Fibroblast of pulmonary artery (primary cell): ENCODE data around the gene PRDM2.
A peak's percentile ranks its signal among the peaks of the same experiment; 100 is the strongest.

ENCODE experiments used
- DNase-seq: peaks from one replicate; pipeline ENCODE4 v3.0.0-alpha.2; 2010; ENCODE audit warnings: low read depth
- H3K4me3 ChIP-seq: replicated peaks from 2 replicates; pipeline ENCODE4 v1.5.1; 2011; ENCODE audit warnings: low read depth, mild to moderate bottlenecking, control low read depth, low read length, moderate library complexity
- CTCF ChIP-seq: IDR thresholded peaks from 2 replicates; pipeline ENCODE4 v1.5.1; 2011; ENCODE audit warnings: mild to moderate bottlenecking, control low read depth, low read length, inconsistent platforms; ENCODE audit errors: missing control alignments

Gene PRDM2, protein sequence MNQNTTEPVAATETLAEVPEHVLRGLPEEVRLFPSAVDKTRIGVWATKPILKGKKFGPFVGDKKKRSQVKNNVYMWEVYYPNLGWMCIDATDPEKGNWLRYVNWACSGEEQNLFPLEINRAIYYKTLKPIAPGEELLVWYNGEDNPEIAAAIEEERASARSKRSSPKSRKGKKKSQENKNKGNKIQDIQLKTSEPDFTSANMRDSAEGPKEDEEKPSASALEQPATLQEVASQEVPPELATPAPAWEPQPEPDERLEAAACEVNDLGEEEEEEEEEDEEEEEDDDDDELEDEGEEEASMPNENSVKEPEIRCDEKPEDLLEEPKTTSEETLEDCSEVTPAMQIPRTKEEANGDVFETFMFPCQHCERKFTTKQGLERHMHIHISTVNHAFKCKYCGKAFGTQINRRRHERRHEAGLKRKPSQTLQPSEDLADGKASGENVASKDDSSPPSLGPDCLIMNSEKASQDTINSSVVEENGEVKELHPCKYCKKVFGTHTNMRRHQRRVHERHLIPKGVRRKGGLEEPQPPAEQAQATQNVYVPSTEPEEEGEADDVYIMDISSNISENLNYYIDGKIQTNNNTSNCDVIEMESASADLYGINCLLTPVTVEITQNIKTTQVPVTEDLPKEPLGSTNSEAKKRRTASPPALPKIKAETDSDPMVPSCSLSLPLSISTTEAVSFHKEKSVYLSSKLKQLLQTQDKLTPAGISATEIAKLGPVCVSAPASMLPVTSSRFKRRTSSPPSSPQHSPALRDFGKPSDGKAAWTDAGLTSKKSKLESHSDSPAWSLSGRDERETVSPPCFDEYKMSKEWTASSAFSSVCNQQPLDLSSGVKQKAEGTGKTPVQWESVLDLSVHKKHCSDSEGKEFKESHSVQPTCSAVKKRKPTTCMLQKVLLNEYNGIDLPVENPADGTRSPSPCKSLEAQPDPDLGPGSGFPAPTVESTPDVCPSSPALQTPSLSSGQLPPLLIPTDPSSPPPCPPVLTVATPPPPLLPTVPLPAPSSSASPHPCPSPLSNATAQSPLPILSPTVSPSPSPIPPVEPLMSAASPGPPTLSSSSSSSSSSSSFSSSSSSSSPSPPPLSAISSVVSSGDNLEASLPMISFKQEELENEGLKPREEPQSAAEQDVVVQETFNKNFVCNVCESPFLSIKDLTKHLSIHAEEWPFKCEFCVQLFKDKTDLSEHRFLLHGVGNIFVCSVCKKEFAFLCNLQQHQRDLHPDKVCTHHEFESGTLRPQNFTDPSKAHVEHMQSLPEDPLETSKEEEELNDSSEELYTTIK (N-terminal part only)

GRCh38 chr1:13699936-13700520 is at the start of gene PRDM2:
Gene PRDM2, plus strand, starts transcription at chr1:13700188. Its CDS starts 15,418 bp downstream, at chr1:13715606.
- no peak for TF ChIP-seq CTCF
- DNase-seq = peak; percentile 44
- peak within 1 kb of the TSS; percentile 69 for H3K4me3 ChIP-seq

- no peak overlapping the region for H3K4me3 ChIP-seq
- no peak for TF ChIP-seq CTCF
- DNase-seq = peak; percentile 69
Measured at GRCh38 chr1:13651279-13651678, 48.7 kb upstream of the PRDM2 start.

DNA sequence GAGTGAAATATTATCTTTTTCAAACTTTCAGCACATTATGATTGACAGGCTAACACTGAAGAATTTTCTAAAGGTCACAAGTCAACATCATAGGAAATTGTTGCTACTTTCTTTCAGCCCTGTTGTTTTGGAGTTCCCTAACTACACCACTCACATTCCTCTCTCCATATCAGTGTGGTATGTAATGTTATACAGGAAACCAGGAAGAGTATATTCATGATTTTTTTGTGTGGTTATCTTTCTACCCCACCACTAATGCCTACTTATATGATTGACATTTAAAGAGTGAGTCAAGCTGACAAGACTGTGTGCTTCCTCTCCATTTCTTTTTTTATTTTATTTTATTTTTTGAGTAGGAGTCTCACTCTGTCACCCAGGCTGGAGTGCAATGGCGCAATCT is 47.8 kb upstream of the PRDM2 start:
- H3K4me3 ChIP-seq = no peak overlapping the region
- TF ChIP-seq CTCF = no peak
- peak; percentile 20 for DNase-seq

GRCh38 chr1:13661539-13661938 is 38.4 kb upstream of the PRDM2 start:
- peak; percentile 11 for DNase-seq
- H3K4me3 ChIP-seq = no peak overlapping the region
- no peak for TF ChIP-seq CTCF

DNA sequence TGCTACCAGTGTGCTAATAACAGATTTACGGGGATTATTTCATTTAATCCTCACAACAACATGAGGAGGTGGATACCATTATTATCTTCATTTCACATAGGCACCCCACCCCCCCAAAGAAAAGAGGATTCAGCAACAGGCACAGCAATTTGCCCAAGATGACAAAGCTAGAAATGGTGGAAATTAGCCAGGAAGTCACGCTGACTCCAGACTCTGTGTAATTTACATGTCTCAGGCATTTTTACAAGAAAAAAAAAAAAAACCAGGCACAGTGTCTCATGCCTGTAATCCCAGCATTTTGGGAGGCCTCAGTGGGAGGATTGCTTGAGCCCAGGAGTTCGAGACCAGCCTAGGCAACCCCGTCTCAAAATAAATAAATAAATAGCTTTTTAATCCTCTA is 37.5 kb upstream of the PRDM2 start:
- no peak overlapping the region for H3K4me3 ChIP-seq
- DNase-seq = peak; percentile 48
- TF ChIP-seq CTCF = no peak

- DNase-seq = peak; percentile 3
- no peak overlapping the region for H3K4me3 ChIP-seq
- TF ChIP-seq CTCF = no peak
Measured at GRCh38 chr1:13663969-13664368, 36.0 kb upstream of the PRDM2 start.
